ENCODE measurements around the gene BLVRB. TPM values are rescaled to one million over a fixed set of nuclear protein-coding genes. Genes with fewer than 3 reads are reported as not detected.

BLVRB gene
- total and polyA plus RNA-seq, 9 of the 15 experiments (the other 6 are each of a cell fraction or from before 2014, with no cell fraction given) = 81.1 to 749 (median 331) TPM

GRCh38 chr19:40508739-40509260, 43.3 kb upstream of the BLVRB start:
- BruUV-seq (replicated peaks) = no TSS peak
- Histone ChIP-seq H4K20me1 (replicated peaks; ENCODE audit: control insufficient read depth, insufficient read depth, low read length) (no peaks in the 10 kb centered on the region), H3K9ac (ENCODE audit: insufficient read depth in 1 of 2, low read depth in 2 of 2, low read length in 2 of 2) (no peak overlapping the region), H3K27ac (ENCODE audit: extremely low read depth, low read depth, low read length) (no peak overlapping the region), H3K27me3 (ENCODE audit: control insufficient read depth in 2 of 2, insufficient read depth in 2 of 2, low read length in 2 of 2) (peaks cover 0 to 8% of the 10 kb centered on the region in 2 experiments; a peak in 2 of 5 replicates), H3K79me2 (ENCODE audit: control insufficient read depth, insufficient read depth, low read length) (no peaks in the 10 kb centered on the region), H3K4me2 (ENCODE audit: insufficient read depth, low read length) (no peak overlapping the region), H3K9me3 (replicated peaks; ENCODE audit: control insufficient read depth, insufficient read depth, low read depth, low read length) (no peaks in the 10 kb centered on the region), H3K9me1 (ENCODE audit: control insufficient read depth, insufficient read depth, low read length) (no peaks in the 10 kb centered on the region), H3K4me1 (replicated peaks in 1 of 2; ENCODE audit: control insufficient read depth in 2 of 2, insufficient read depth in 2 of 2, low read length in 2 of 2) (peaks cover 6 to 18% of the 10 kb centered on the region in 2 experiments; a peak in 3 of 5 replicates), H3K36me3 (ENCODE audit: control insufficient read depth, insufficient read depth, low read length) (no peaks in the 10 kb centered on the region), H3K4me3 (no peak overlapping the region), H2AFZ (ENCODE audit: low read depth, low read length) (no peak overlapping the region)
- ATAC-seq (peak; percentile 56; the same call in 1 of the 3 replicates), DNase-seq (ENCODE audit: extremely low read depth in 1 of 4, low spot score in 3 of 4) (peak in 1 of 4 experiments; percentile 34), FAIRE-seq (peak; percentile 69)
- ChIA-PET CTCF (ENCODE audit: low intra/inter-chr PET ratio) (no interaction called here), POLR2A (interaction anchor here (1.8 kb wide), 1 partner anchor 18 kb away, joined by 6 read pairs; no protein-coding TSS in a partner anchor)
- in situ Hi-C loops (cut with MboI) (no loop called here), intact Hi-C loops (cut with micrococcal nuclease) (no loop called here)
- 17% methylated on average over 8 of the region's 8 CpGs for WGBS (ENCODE audit: insufficient coverage, low coverage, missing lambda C conversion rate)
- no peak for TF ChIP-seq SOX6 (IDR thresholded peaks at IDR 0.05)
- no peak for TF ChIP-seq NR0B1 (IDR thresholded peaks at IDR 0.05; ENCODE audit: partially characterized antibody)
- TF ChIP-seq HDAC8 (tag; IDR thresholded peaks at IDR 0.05) = no peak
- TF ChIP-seq SAFB2 (IDR thresholded peaks at IDR 0.05; ENCODE audit: borderline replicate concordance, low read depth, low read length, severe bottlenecking) = no peak
- TF ChIP-seq MAX (CRISPR knock-in tag; IDR thresholded peaks at IDR 0.05) = no peak
- TF ChIP-seq YBX1 (IDR thresholded peaks at IDR 0.05) = no peak
- TF ChIP-seq ELF2 (CRISPR knock-in tag; IDR thresholded peaks at IDR 0.05) = no peak
- no peak for TF ChIP-seq TARDBP (IDR thresholded peaks at IDR 0.05)
- TF ChIP-seq ZFP91 (CRISPR knock-in tag; IDR thresholded peaks at IDR 0.05) = no peak
- TF ChIP-seq EHMT2 (IDR thresholded peaks at IDR 0.05) = no peak
- no peak for TF ChIP-seq KLF6 (CRISPR knock-in tag; IDR thresholded peaks at IDR 0.05; ENCODE audit: borderline replicate concordance)
- no peak for TF ChIP-seq PHB2 (IDR thresholded peaks at IDR 0.05; ENCODE audit: low read depth)
- TF ChIP-seq ZNF57 (CRISPR knock-in tag; IDR thresholded peaks at IDR 0.05) = no peak
- TF ChIP-seq ETS2 (tag; IDR thresholded peaks at IDR 0.05; ENCODE audit: borderline replicate concordance, poor library complexity, severe bottlenecking) = no peak
- no peak for TF ChIP-seq ESRRB (CRISPR knock-in tag; IDR thresholded peaks at IDR 0.05; ENCODE audit: borderline replicate concordance)
- no peak for TF ChIP-seq PRDM10 (IDR thresholded peaks at IDR 0.05; ENCODE audit: partially characterized antibody)
- TF ChIP-seq TEAD1 (CRISPR knock-in tag; IDR thresholded peaks at IDR 0.05) = no peak

Measured in K562 (cell line).